ENCODE data around the gene PLEKHG3.

The PLEKHG3 gene

GRCh38 chr14:64752909-64753308, 48.7 kb downstream of the PLEKHG3 start:
- no peak for DNase-seq

DNA sequence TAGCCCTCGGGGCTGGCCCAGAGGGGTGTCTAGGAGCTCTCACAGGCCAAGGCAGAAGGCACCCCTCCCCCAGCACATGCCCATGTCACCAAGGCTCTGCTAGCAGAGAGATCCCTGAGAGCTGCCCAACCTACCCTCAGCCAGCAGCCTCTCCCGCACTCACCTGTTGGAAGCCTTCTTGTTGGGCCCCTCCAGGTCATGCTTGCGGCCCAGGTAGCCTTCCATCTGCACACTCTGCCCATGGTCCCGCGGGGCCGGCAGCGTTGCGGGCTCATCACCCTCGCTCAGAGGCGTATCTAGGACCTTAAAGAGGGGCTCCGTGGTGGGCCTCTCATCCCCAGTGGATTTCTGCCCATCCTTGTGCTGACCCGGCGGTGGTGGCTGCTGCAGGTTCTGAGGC, 49.1 kb downstream of the PLEKHG3 start:
- no peak for DNase-seq

DNA sequence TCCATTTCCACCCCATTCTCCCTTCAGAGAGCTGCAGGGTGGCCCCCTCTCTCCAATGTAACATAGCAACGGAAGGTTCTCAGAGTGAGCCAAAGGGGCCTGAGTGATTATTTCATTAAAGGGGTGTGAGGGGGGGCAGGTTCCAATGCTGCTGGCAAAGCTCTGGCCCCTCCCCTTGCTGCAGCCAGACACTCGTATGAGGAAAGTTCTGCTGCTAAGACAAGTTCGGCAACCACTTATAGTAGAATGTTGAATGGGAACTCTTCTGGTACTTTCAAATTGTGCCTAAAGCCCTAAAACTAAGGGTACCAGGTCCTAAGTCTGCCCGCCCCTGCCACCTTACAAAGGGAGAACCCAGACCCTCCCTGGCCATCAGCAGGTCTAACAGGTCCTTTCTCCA, 49.8 kb downstream of the PLEKHG3 start:
- no peak for DNase-seq

GRCh38 chr14:64754685-64755084, 50.5 kb downstream of the PLEKHG3 start:
- DNase-seq = no peak

- DNase-seq = no peak
These were observed 51.6 kb downstream of the PLEKHG3 start for GRCh38 chr14:64755781-64756221.

DNA sequence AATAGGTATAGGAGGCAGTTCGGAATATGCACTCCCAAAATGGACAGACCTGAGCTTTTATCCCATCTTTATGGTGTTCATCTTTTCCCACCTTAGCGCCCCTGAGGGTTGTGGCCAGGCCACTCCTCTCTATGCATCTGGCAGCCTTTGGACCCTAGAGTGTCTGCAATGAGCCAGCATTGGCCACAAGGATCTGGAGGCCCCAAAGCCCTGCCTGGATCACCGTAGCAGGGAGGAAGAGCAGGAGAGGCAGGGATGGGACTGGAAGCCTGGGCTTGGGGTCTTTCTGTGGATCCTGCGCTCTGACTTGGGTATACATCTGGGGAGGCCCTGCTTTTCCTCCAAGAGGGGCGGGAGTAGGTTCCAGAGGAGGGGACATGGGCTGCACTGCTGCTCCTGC, 52.5 kb downstream of the PLEKHG3 start:
- no peak for DNase-seq

DNA sequence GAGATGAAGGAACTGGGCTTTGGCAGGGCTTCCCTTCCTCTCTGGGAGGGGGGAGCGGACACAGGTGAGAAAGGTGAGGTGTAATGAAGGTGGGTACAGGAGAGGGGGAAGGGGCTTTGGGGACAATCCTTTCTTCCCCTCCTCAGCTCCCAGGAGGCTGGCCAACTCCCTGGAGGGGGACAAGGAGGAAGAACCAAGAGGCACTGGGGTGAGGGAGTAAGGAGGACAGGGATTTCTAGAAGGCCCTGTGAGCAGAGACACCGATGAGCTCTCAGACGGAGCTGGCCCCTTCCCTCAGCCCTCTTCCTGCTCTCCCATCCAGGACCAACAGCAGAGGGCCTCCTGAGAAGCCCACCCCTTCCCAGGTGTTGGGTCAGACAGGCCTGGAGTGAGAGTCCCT, 53.4 kb downstream of the PLEKHG3 start:
- DNase-seq = no peak

GRCh38 chr14:64758025-64758521, 53.8 kb downstream of the PLEKHG3 start:
- DNase-seq = no peak

- DNase-seq = no peak
These were observed 54.7 kb downstream of the PLEKHG3 start for GRCh38 chr14:64758691-64759554.

- no peak for DNase-seq
These were observed 55.3 kb downstream of the PLEKHG3 start for GRCh38 chr14:64759555-64759938.

DNA sequence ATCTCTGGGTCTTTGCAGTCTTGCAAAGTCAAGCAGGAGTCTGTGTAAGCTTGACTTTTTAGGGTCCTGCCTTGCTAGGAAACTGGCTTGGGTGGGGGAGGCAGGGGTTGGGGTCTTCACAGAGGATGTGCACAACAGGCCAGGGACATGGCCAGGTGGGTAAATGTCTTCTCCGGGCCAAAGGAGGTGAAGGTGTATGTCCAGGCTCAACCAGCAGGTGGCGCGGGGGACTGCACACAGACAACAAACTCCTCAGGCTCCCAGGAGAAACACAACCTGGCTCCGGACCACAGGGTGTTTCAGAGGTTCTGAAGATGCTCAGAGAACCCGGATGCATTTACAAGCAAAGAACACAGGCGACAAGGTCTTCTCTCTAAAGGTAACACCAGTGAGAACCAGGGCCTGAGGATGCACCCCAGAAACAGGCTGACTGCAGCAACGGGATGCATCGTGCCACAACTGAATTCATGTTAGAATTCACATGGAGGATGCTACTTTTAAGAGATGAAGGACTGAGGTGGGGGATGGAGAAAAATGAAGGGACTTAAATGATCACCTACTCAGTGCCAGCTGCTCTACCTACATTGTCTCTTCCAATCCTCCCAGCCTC, 56.0 kb downstream of the PLEKHG3 start:
- no peak for DNase-seq

DNA sequence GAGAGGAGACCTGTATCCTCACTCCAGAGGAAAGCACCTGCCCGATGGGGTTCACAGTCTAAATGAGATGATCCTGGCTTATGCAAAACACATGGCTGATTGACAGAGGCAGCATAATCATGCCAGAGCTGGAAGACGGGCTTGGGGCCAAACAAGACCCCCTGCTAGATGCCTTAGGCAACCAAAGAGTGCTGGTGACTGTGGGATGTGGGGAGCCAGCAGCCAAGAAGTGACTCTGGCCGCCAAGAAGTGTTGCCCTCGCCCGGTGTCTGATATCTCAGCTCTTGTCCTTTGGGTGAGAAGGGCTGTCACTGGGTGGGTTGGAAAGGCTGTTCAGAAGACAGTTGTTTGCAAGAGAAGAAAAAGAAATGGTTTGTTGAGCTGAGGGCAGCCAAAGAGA, 56.7 kb downstream of the PLEKHG3 start:
- DNase-seq = no peak

GRCh38 chr14:64761441-64762043, 57.3 kb downstream of the PLEKHG3 start:
- DNase-seq = no peak

DNA sequence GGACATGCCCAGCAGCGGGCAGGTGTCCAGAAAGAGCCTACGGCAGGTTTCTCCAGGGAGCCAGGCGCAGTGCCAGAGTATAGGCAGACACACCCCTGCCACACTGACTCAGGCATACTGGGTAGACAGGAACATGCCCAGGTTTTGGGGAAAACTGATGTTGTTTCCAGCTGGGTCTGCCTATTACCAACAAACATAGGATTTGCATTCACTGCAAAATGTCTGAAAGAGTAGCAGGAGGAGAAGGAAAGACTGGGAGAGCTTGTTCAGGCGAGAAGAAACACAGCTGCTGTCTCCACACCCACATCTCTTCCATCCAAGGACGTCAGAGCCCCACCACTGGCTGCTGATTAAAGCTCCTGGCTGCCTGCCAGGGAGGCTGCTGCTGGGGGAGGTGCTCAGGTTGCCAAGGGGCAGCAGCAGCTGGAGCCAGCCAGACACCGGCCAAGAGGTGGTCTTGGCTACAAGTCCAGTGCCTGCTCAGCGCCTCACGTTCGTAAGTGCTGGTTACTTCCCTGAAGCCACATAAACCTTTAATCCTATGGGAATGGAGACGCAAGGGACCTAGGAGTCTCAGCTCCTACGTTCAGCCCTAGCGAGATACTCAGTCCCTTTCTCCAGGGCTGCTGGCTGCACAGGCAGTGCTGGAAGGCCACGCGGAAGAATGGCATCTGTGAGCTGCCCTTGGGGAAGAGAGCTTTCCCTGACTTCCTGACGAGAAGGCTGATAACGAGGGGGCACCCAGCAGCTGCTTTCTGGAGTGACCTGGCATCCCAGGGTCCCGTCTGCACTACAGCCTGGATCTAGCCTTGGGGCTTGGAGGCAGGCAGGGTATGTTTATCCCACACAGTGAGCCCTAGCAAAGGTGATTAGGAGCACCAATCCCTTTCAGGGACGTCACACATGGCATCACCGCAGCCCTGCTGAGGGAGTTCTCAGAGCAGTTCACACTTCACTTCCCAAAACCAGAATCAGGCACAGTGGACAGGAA, 58.1 kb downstream of the PLEKHG3 start:
- peak; percentile 59 for DNase-seq

- no peak for DNase-seq
These were observed 59.0 kb downstream of the PLEKHG3 start for GRCh38 chr14:64763085-64763782.

GRCh38 chr14:64763801-64764621, 59.8 kb downstream of the PLEKHG3 start:
- no peak for DNase-seq

- DNase-seq = no peak
These were observed 60.7 kb downstream of the PLEKHG3 start for GRCh38 chr14:64764641-64765520.

DNA sequence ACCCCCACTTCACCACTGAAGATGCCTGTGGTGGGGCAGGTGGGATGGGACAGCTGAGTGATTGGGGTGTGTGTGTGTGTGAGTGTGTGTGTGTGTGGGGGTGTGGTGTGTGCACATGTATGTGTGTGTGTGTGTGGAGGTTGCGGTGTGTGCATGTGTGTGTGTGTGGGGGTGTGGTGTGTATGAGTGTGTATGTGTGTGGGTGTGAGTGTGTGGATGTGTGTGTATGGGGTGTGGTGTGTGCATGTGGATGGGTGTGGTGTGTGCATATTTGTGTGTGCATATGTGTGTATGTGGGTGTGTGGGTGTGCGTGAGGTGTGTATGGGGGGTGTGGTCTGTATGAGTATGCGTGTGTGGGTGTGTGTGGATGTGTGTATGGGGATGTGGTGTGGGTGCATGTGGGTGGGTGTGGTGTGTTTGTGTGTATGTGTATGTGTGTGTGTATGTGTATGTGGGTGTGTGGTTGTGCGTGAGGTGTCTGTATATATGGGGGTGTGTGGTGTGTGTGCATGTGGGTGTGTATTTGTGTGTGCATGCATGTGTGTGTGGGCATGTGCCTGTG, 61.6 kb downstream of the PLEKHG3 start:
- DNase-seq = no peak

GRCh38 chr14:64766430-64767151, 62.4 kb downstream of the PLEKHG3 start:
- DNase-seq = no peak

All from NCI-H1417 treated with DMSO at 0.1 percent for 48 hours (cell line).